Natural killer cell (primary cell): ENCODE data around the gene SOD2. TPM values are rescaled to one million over a fixed set of nuclear protein-coding genes. Genes with fewer than 3 reads are reported as not detected.
"Not testable (repeated sequence)": the region's sequence is repeated elsewhere in the genome, so short reads cannot be mapped to it uniquely, and the experiment has no call there.

Source experiments
- ATAC-seq, 3 donors: fragments of 150-1000 bp in 2 of 3; fragments of 200-7000 bp in 1 of 3; cut with Tn5 transposase; 1 replicate in 1 of 3; 2 replicates in 2 of 3; pipeline ENCODE4 v1.10.0; 2021; ENCODE audit warnings: mild to moderate bottlenecking in 2 of 3, moderate library complexity in 2 of 3
- DNase-seq, 2 donors: peaks; one replicate each; pipeline versions ENCODE4 v3.0.0 to v3.0.0-alpha.2; 2013 to 2021; ENCODE audit warnings: mixed read lengths in 1 of 2
- H3K27ac ChIP-seq: one replicate; pipeline ENCODE4 v1.5.1; 2013; ENCODE audit warnings: mild to moderate bottlenecking, low read length
- H3K27me3 ChIP-seq: one replicate; pipeline ENCODE4 v1.6.1; 2013; ENCODE audit warnings: low read length; ENCODE audit not compliant: control insufficient read depth, insufficient read depth
- H3K36me3 ChIP-seq: one replicate; pipeline ENCODE4 v1.6.1; 2013; ENCODE audit warnings: low read length; ENCODE audit not compliant: control insufficient read depth, insufficient read depth
- H3K4me1 ChIP-seq: one replicate; pipeline ENCODE4 v1.6.1; 2013; ENCODE audit warnings: low read length; ENCODE audit not compliant: control insufficient read depth, insufficient read depth
- H3K4me3 ChIP-seq: one replicate; pipeline ENCODE4 v1.5.1; 2013; ENCODE audit warnings: low read length
- H3K9me3 ChIP-seq: one replicate; pipeline ENCODE4 v1.6.1; 2013; ENCODE audit warnings: low read length; ENCODE audit not compliant: control insufficient read depth, insufficient read depth
- H3K27ac Mint-ChIP-seq, 2 donors: one replicate each; pipeline ENCODE4 v1.8.0; 2022; ENCODE audit warnings: mild to moderate bottlenecking in 2 of 2, mixed read lengths in 2 of 2, moderate library complexity in 1 of 2
- H3K27me3 Mint-ChIP-seq, 2 donors: one replicate each; pipeline ENCODE4 v1.8.0; 2022; ENCODE audit warnings: low read depth in 2 of 2, mixed read lengths in 2 of 2
- H3K36me3 Mint-ChIP-seq: one replicate; pipeline ENCODE4 v1.8.0; 2022; ENCODE audit warnings: mixed read lengths
- H3K4me1 Mint-ChIP-seq, 2 donors: one replicate each; pipeline ENCODE4 v1.8.0; 2022; ENCODE audit warnings: mixed read lengths in 2 of 2
- H3K4me3 Mint-ChIP-seq: one replicate; pipeline ENCODE4 v1.8.0; 2022; ENCODE audit warnings: mild to moderate bottlenecking, moderate library complexity, mixed read lengths
- H3K9me3 Mint-ChIP-seq, 2 donors: one replicate each; pipeline ENCODE4 v1.8.0; 2022; ENCODE audit warnings: mixed read lengths in 2 of 2
- CTCF ChIP-seq: fragments of 200-600 bp; IDR thresholded peaks from one replicate; pipeline ENCODE4 v1.8.0; 2022; ENCODE audit warnings: antibody characterized with exemption
- WGBS: methylation state at CpG from one replicate; pipeline ENCODE4 v1.1.7; 2013; ENCODE audit warnings: missing lambda C conversion rate; ENCODE audit not compliant: insufficient coverage; 5-methylcytosine and 5-hydroxymethylcytosine counted together
- intact Hi-C: fragments of 100-400 bp; cut with micrococcal nuclease; formaldehyde crosslinking; loops from one replicate; pipeline ENCODE4 v1.14.2; 2022
- total RNA-seq, 4 donors: library from RNA; stranded (reverse); fragments of 120-200 nt in 1 of 4; gene quantifications; one replicate each; pipeline versions ENCODE4 v1.2.3 to v1.2.4, GENCODE V29; 2013 to 2022

The SOD2 gene
- total RNA-seq, 3 donors from 2014 or later (not counting 1 experiment from before 2014, with no cell fraction given), result 81.3 to 156 (median 138) TPM

GRCh38 chr6:159723259-159723658 is 30.2 kb upstream of the SOD2 start:
- Histone ChIP-seq H3K4me3 (no peak overlapping the region), H3K27me3 (no peaks in the 10 kb centered on the region), H3K9me3 (no peaks in the 10 kb centered on the region), H3K27ac (no peak overlapping the region), H3K36me3 (no peaks in the 10 kb centered on the region), H3K4me1 (peaks cover 7% of the 10 kb centered on the region)
- intact Hi-C loops, result no loop called here
- Mint-ChIP-seq H3K27ac (no peak overlapping the region), H3K4me3 (no peak overlapping the region), H3K4me1 (peaks cover 16% of the 10 kb centered on the region in 2 donors), H3K36me3 (no peaks in the 10 kb centered on the region), H3K27me3 (no peaks in the 10 kb centered on the region), H3K9me3 (peaks cover 0 to 3% of the 10 kb centered on the region in 2 donors)
- 96% methylated on average over 2 of the region's 2 CpGs for WGBS
- TF ChIP-seq CTCF, result no peak
- ATAC-seq (no peak), DNase-seq (no peak)

GRCh38 chr6:159722655-159723054 is 29.6 kb upstream of the SOD2 start:
- Mint-ChIP-seq H3K4me3 (no peak overlapping the region), H3K27ac (no peak overlapping the region), H3K27me3 (no peaks in the 10 kb centered on the region), H3K36me3 (no peaks in the 10 kb centered on the region), H3K9me3 (peaks cover 0 to 3% of the 10 kb centered on the region in 2 donors), H3K4me1 (peaks cover 12 to 13% of the 10 kb centered on the region in 2 donors)
- H3K4me3 ChIP-seq, result no peak overlapping the region
- ATAC-seq (no peak), DNase-seq (no peak)
- H3K4me1 ChIP-seq, result peaks cover 7% of the 10 kb centered on the region
- no peaks in the 10 kb centered on the region for H3K27me3 ChIP-seq
- TF ChIP-seq CTCF, result no peak
- no peaks in the 10 kb centered on the region for H3K9me3 ChIP-seq
- no peak overlapping the region for H3K27ac ChIP-seq
- no peaks in the 10 kb centered on the region for H3K36me3 ChIP-seq
- intact Hi-C loops, result no loop called here

- H3K27me3 Mint-ChIP-seq, H3K27me3 ChIP-seq, H3K4me3 ChIP-seq, H3K36me3 Mint-ChIP-seq, H3K4me3 Mint-ChIP-seq, intact Hi-C loops, H3K27ac Mint-ChIP-seq, H3K27ac ChIP-seq, DNase-seq, H3K36me3 ChIP-seq, ATAC-seq, H3K4me1 ChIP-seq, H3K9me3 ChIP-seq, H3K9me3 Mint-ChIP-seq: not testable (repeated sequence)
- 99% methylated on average over 2 of the region's 3 CpGs for WGBS
- peaks cover 12% of the 10 kb centered on the region in 2 donors for H3K4me1 Mint-ChIP-seq
Measured at GRCh38 chr6:159721981-159722380, 28.9 kb upstream of the SOD2 start.

- no peak overlapping the region for H3K4me3 ChIP-seq
- H3K4me1 Mint-ChIP-seq, result peaks cover 0 to under 1% of the 10 kb centered on the region in 2 donors
- H3K27ac Mint-ChIP-seq, result no peak overlapping the region
- intact Hi-C loops, result no loop called here
- H3K4me1 ChIP-seq, result peaks cover 2% of the 10 kb centered on the region
- H3K9me3 ChIP-seq, result no peaks in the 10 kb centered on the region
- no peaks in the 10 kb centered on the region for H3K27me3 ChIP-seq
- ATAC-seq, result peak in 2 of 3 donors; percentile 57 to 58
- no peak overlapping the region for H3K4me3 Mint-ChIP-seq
- no peak overlapping the region for H3K27ac ChIP-seq
- TF ChIP-seq CTCF, result peak; percentile 57
- no peaks in the 10 kb centered on the region for H3K36me3 ChIP-seq
- no peaks in the 10 kb centered on the region for H3K36me3 Mint-ChIP-seq
- H3K9me3 Mint-ChIP-seq, result peaks cover 0 to 3% of the 10 kb centered on the region in 2 donors
- WGBS, result 68% methylated on average over 6 of the region's 7 CpGs
- DNase-seq, result peak in 1 of 2 donors; percentile 87
- no peaks in the 10 kb centered on the region for H3K27me3 Mint-ChIP-seq
Measured at GRCh38 chr6:159720708-159721107, 27.7 kb upstream of the SOD2 start.
